Airway epithelial cell (primary cell): ENCODE results near the gene KREMEN1. TPM values are rescaled to one million over a fixed set of nuclear protein-coding genes. Genes with fewer than 3 reads are reported as not detected.

Source experiments
- total RNA-seq: library from RNA; depleted of rRNA; stranded (reverse); fragments of >200 nt; gene quantifications from 2 replicates; pipeline ENCODE4 v1.2.3, GENCODE V29; 2015

KREMEN1 gene, protein sequence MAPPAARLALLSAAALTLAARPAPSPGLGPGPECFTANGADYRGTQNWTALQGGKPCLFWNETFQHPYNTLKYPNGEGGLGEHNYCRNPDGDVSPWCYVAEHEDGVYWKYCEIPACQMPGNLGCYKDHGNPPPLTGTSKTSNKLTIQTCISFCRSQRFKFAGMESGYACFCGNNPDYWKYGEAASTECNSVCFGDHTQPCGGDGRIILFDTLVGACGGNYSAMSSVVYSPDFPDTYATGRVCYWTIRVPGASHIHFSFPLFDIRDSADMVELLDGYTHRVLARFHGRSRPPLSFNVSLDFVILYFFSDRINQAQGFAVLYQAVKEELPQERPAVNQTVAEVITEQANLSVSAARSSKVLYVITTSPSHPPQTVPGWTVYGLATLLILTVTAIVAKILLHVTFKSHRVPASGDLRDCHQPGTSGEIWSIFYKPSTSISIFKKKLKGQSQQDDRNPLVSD
- 16.2 and 30.4 TPM in 2 replicates for total RNA-seq

DNA sequence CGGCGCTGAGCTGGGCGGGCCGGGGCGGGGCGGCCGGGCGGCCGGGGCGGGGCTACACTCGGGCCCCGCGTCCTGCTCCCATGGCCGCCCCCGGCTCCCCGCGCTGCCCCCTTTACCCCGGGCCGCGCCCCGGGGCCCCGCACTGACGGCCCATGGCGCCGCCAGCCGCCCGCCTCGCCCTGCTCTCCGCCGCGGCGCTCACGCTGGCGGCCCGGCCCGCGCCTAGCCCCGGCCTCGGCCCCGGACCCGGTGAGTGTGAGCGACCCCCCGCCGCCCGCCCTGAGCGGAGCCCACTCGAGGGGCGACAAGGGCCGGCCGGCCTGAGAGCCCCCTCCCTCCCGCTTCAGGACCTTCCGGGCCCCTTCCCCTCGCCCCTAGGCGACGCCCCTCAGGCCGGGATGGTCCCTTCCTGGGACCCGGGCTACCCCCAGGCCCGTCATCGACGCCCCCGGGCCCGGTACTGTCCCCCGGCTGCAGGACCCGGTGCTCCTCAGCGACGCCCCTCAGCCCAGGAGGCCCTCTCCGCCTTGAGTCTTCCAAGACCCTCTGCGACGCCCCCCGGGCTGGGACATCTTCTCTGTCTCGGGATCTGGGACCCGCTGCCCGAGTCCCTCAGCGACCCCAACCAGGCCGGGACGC lies at the start of gene KREMEN1:
TSS of gene KREMEN1 (plus strand) at position 57 of the 639 bp plus-strand sequence. CDS start at position 153, 96 bp downstream.

GRCh38 chr22:29061773-29062172 lies 11.1 kb upstream of the KREMEN1 start, which contains the start of gene C22orf31:
C22orf31 (minus strand) TSS chr22:29061831; CDS start chr22:29061792, 39 bp downstream.

GRCh38 chr22:29205594-29206371 lies 132.9 kb downstream of the KREMEN1 start, which contains the start of gene EMID1:
EMID1 (plus strand) TSS chr22:29205896; CDS start chr22:29206039, 143 bp downstream.

Other genes with a start within 250 kb of the KREMEN1 start
- 5.9 and 8.3 TPM in 2 replicates for gene ZNRF3, start 189.5 kb upstream of the KREMEN1 start, total RNA-seq
- not detected in 2 replicates for gene C22orf31, start 11.2 kb upstream of the KREMEN1 start, total RNA-seq
- gene EMID1, start 132.9 kb downstream of the KREMEN1 start, total RNA-seq, result 0.14 and 0.51 TPM in 2 replicates
- gene RHBDD3, start 194.9 kb downstream of the KREMEN1 start, total RNA-seq, result 24.5 and 29.8 TPM in 2 replicates
- gene EWSR1, start 195.2 kb downstream of the KREMEN1 start, total RNA-seq, result 195 and 260 TPM in 2 replicates
- gene GAS2L1, start 233.6 kb downstream of the KREMEN1 start, total RNA-seq, result 25.3 and 29.8 TPM in 2 replicates
- not detected in 2 replicates for gene RASL10A, start 242.7 kb downstream of the KREMEN1 start, total RNA-seq